ENCODE measurements around the gene TBC1D22A.

- no peak for TF ChIP-seq CTCF (conservative IDR thresholded peaks at IDR 0.05; ENCODE audit: low read depth, low read length)
- no peak for TF ChIP-seq EZH2phosphoT487 (IDR thresholded peaks at IDR 0.05; ENCODE audit: borderline replicate concordance, low read length)
- TF ChIP-seq EZH2 (IDR thresholded peaks at IDR 0.05; ENCODE audit: low read length, unreplicated experiment), result no peak
Measured at GRCh38 chr22:47047321-47048122, 285.1 kb downstream of the TBC1D22A start.

Data from PC-3 (cell line).